Mucosa of rectum (tissue), 2 donors: ENCODE data around the gene RNPC3.
"Not testable (repeated sequence)": the region's sequence is repeated elsewhere in the genome, so short reads cannot be mapped to it uniquely, and the experiment has no call there.

Experiments
- H3K27ac ChIP-seq, 2 donors: one replicate each; pipeline ENCODE4 v1.7.0; 2013; ENCODE audit warnings: inconsistent platforms in 2 of 2, low read depth in 2 of 2, low read length in 2 of 2
- H3K27me3 ChIP-seq, 2 donors: one replicate each; pipeline ENCODE4 v1.7.0; 2013; ENCODE audit warnings: low read length in 2 of 2; ENCODE audit not compliant: control insufficient read depth in 2 of 2, insufficient read depth in 2 of 2
- H3K36me3 ChIP-seq, 2 donors: one replicate each; pipeline ENCODE4 v1.7.0; 2013; ENCODE audit warnings: low read length in 2 of 2; ENCODE audit not compliant: control insufficient read depth in 2 of 2, insufficient read depth in 2 of 2
- H3K4me1 ChIP-seq, 2 donors: one replicate each; pipeline ENCODE4 v1.7.0; 2013; ENCODE audit warnings: low read length in 2 of 2, mild to moderate bottlenecking in 1 of 2; ENCODE audit not compliant: control insufficient read depth in 2 of 2, insufficient read depth in 2 of 2
- H3K4me3 ChIP-seq, 2 donors: one replicate each; pipeline ENCODE4 v1.7.0; 2013; ENCODE audit warnings: low read length in 2 of 2
- H3K9ac ChIP-seq, 2 donors: one replicate each; pipeline ENCODE4 v1.7.0; 2013; ENCODE audit warnings: low read length in 2 of 2, low read depth in 1 of 2, mild to moderate bottlenecking in 1 of 2
- H3K9me3 ChIP-seq, 2 donors: one replicate each; pipeline ENCODE4 v1.7.0; 2013; ENCODE audit warnings: low read length in 2 of 2; ENCODE audit not compliant: control insufficient read depth in 2 of 2
- donor health status: healthy.
- donor health status: Normal muscosa, but diverticular disease.

The RNPC3 gene

DNA sequence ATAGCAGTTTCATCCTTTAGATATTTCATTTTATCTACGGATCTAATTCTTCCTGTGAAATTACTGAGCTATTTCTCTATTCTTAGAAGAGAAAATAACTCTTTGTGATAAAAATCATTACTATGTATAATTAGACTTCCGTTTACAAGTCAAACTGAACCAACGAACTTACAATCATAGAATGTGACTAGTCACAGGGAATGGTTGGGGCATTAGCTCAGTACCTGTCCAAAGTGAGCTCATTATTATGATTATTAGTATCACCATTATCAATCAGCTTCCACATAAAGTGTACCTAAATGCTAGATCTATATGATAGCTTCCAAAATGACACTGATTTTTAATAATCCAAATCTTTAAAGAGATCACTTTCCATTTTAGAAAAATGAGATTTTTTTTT, 58.4 kb downstream of the RNPC3 start:
- no peaks in the 10 kb centered on the region for H3K9me3 ChIP-seq
- H3K27me3 ChIP-seq: no peaks in the 10 kb centered on the region
- H3K27ac ChIP-seq: no peak overlapping the region
- no peak overlapping the region for H3K9ac ChIP-seq
- H3K36me3 ChIP-seq: no peaks in the 10 kb centered on the region
- H3K4me1 ChIP-seq: no peaks in the 10 kb centered on the region
- no peak overlapping the region for H3K4me3 ChIP-seq

DNA sequence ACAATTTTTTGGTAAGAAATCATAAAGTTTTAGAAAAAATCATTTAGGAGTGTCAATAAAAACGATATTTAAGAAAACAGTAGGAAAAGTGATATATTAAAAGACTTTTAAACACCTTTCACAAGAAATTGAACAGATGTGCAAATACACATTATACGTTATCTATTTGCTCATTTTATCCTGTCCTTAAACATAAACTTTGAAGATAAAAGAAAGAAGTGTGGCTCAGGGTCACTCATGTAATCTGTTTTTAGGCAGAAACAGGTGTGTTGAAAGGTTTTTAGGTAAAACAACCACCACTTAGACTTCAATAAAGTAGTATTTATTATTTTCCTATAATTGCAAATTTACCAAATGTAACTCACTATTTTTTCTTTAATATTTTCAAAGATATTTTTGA, 59.0 kb downstream of the RNPC3 start:
- no peak overlapping the region for H3K27ac ChIP-seq

DNA sequence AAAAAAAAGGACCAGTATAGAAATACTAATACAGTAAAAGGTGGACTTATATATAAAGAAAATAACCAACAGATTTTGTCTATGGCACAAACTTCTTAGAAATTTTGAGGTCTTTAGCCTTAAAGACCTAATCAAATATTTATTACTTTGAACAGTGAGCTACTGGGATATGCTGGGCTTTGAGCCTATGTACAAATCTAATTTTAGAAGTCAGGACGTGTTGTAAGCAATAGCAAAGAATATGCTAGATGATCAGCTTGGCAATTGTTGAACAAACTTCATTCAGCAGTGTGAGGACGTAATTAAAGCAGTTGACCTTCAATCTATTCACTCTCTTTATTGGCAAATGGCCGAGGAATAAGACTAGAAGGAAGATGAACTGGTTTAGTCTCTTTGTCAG, 77.2 kb downstream of the RNPC3 start:
- not testable (repeated sequence) for H3K4me1 ChIP-seq, H3K27me3 ChIP-seq, H3K9ac ChIP-seq, H3K9me3 ChIP-seq, H3K36me3 ChIP-seq, H3K27ac ChIP-seq, H3K4me3 ChIP-seq

More for the DNA sequence above, 59.0 kb downstream of the RNPC3 start:
- no peak overlapping the region for H3K4me3 ChIP-seq
- H3K4me1 ChIP-seq: no peaks in the 10 kb centered on the region
- no peaks in the 10 kb centered on the region for H3K36me3 ChIP-seq
- H3K9me3 ChIP-seq: no peaks in the 10 kb centered on the region
- H3K9ac ChIP-seq: no peak overlapping the region
- no peaks in the 10 kb centered on the region for H3K27me3 ChIP-seq
